ENCODE results near the gene PBLD. TPM values are rescaled to one million over a fixed set of nuclear protein-coding genes. Genes with fewer than 3 reads are reported as not detected.
"Not testable (repeated sequence)": the region's sequence is repeated elsewhere in the genome, so short reads cannot be mapped to it uniquely, and the experiment has no call there.

PBLD gene
- polyA plus RNA-seq, 2 of the 4 experiments (the other 2 are of a cell fraction), result 1.8 to 4.2 TPM

DNA sequence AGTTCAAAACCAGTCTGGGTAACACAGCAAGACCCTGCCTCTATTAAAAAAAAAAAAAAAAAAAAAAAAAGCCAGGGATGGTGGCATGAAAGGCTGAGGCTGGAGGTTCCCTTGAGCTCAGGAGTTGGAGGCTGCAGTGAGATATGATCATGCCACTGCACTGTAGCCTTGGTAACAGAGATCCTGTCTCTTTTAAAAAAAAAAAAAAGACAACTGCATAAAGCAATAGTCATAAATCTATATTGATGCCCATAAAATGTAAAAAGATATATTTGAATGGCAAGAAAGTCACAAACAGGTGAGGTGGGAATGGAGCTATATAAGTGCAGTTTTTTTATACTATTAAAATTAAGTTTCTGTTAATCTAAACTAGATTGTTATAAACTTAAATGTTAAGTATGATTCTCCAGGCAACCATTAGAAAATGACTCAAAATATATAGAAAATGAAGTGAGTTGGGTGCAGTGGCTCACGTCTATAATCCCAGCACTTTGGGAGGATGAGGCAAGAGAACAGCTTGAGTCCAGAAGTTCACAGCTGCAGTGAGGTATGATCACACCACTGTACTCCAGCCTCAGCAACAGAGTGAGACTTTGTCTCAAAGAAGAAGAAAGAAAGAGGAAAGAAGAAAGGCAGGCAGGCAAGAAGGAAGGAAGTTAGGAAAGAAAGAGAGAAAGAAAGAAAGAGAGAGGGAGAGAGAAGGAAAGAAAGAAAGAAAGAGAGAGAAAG lies 14.2 kb downstream of the PBLD start (continued):
- TF ChIP-seq NPAS2 (CRISPR knock-in tag; IDR thresholded peaks at IDR 0.05; ENCODE audit: borderline replicate concordance) (no peak), HOXB5 (CRISPR knock-in tag; IDR thresholded peaks at IDR 0.05) (no peak), CEBPB (IDR thresholded peaks at IDR 0.05) (no peak), CHD2 (IDR thresholded peaks at IDR 0.05; ENCODE audit: low read length, partially characterized antibody) (no peak)
- TF ChIP-seq, protein P1, sequence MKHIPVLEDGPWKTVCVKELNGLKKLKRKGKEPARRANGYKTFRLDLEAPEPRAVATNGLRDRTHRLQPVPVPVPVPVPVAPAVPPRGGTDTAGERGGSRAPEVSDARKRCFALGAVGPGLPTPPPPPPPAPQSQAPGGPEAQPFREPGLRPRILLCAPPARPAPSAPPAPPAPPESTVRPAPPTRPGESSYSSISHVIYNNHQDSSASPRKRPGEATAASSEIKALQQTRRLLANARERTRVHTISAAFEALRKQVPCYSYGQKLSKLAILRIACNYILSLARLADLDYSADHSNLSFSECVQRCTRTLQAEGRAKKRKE (CRISPR knock-in tag; IDR thresholded peaks at IDR 0.05; ENCODE audit: low read depth), result no peak

DNA sequence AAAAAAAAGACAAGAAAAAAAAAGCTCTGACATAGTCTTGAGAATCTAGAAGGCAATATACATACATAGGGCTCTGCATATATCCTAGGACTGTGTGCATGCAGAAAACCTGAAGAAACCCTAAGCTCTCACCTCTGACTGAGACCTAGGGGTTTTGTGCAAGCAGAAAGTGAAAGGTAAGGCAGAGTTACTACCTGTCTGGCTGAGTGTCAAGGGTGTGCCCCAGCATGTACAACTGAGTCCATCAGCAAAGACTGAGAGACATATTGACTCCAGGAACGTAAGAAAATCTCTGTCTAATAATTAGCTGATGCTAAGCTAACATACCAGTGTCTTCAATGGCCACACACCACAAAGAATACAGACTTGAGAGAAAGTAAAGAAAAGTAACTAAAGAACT lies 17.1 kb downstream of the PBLD start:
- WGBS (ENCODE audit: missing lambda C conversion rate), result 60% methylated on average over 1 of the region's 1 CpG
- H3K4me1 ChIP-seq, result no peaks in the 10 kb centered on the region
- ATAC-seq (no peak), DNase-seq (ENCODE audit: low read depth in 1 of 2, low spot score in 1 of 2) (no peak), FAIRE-seq (no peak)
- TF ChIP-seq RAD21 (conservative IDR thresholded peaks at IDR 0.05 in 1 of 2, IDR thresholded peaks at IDR 0.05 in 1 of 2) (no peak), MAFK (IDR thresholded peaks at IDR 0.05; ENCODE audit: partially characterized antibody) (no peak), EP300 (IDR thresholded peaks at IDR 0.05) (no peak), HDAC2 (IDR thresholded peaks at IDR 0.05) (no peak), NR3C1 (IDR thresholded peaks at IDR 0.05) (no peak), ZNF302 (CRISPR knock-in tag; IDR thresholded peaks at IDR 0.05) (no peak), REST (IDR thresholded peaks at IDR 0.05) (no peak), NPAS2 (CRISPR knock-in tag; IDR thresholded peaks at IDR 0.05; ENCODE audit: borderline replicate concordance) (no peak), PHF8 (IDR thresholded peaks at IDR 0.05; ENCODE audit: borderline replicate concordance, low read depth) (no peak), NFE2L2 (conservative IDR thresholded peaks at IDR 0.05; ENCODE audit: low read length) (no peak), CHD2 (IDR thresholded peaks at IDR 0.05; ENCODE audit: low read length, partially characterized antibody) (no peak), CHD4 (IDR thresholded peaks at IDR 0.05; ENCODE audit: borderline replicate concordance) (no peak), CBX2 (IDR thresholded peaks at IDR 0.05; ENCODE audit: borderline replicate concordance, low read depth) (no peak), POLR2A (IDR thresholded peaks at IDR 0.05; ENCODE audit: low read length) (no peak)
- TF ChIP-seq, protein P2, sequence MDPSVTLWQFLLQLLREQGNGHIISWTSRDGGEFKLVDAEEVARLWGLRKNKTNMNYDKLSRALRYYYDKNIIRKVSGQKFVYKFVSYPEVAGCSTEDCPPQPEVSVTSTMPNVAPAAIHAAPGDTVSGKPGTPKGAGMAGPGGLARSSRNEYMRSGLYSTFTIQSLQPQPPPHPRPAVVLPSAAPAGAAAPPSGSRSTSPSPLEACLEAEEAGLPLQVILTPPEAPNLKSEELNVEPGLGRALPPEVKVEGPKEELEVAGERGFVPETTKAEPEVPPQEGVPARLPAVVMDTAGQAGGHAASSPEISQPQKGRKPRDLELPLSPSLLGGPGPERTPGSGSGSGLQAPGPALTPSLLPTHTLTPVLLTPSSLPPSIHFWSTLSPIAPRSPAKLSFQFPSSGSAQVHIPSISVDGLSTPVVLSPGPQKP (IDR thresholded peaks at IDR 0.05; ENCODE audit: low read depth, low read length), result no peak
- TF ChIP-seq, protein P3, sequence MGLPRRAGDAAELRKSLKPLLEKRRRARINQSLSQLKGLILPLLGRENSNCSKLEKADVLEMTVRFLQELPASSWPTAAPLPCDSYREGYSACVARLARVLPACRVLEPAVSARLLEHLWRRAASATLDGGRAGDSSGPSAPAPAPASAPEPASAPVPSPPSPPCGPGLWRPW (IDR thresholded peaks at IDR 0.05), result no peak
- H3K4me3 ChIP-seq, result no peak overlapping the region
- H3K9me3 ChIP-seq, result peaks cover 20% of the 10 kb centered on the region; the same call in 2 of the 3 replicates
- ChIA-PET POLR2A (no interaction called here), CTCF (interaction anchor here (0.6 to 6.2 kb wide), 6 partner anchors 8 to 103 kb away, joined by 3 to 41 read pairs (median 3); no protein-coding TSS in a partner anchor)
- no peak overlapping the region for H3K4me2 ChIP-seq
- H3K27ac ChIP-seq, result no peak overlapping the region

DNA sequence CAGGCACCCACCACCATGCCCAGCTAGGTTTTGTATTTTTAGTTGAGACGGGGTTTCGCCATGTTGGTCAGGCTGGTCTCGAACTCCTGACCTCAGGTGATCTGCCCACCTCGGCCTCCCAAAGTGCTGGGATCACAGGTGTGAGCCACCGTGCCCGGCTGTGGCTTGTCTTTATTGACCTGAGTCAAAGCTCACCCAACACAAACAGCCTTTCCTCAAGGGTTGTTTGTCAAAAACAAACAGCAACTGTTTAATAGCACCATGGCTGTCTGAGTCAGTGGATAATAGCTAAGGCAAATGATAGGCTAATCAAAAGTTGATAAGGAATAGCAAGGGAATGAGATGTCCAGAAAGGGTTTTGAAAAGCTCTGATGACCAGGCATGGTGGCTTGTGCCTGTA lies 17.8 kb downstream of the PBLD start:
- CTCF ChIA-PET, result interaction anchor here (0.9 to 6.2 kb wide), 5 partner anchors 9 to 104 kb away, joined by 3 to 41 read pairs (median 3); no protein-coding TSS in a partner anchor
- H3K4me1 ChIP-seq; H3K27ac ChIP-seq; ATAC-seq; FAIRE-seq; H3K4me2 ChIP-seq; H3K4me3 ChIP-seq; POLR2A ChIA-PET; DNase-seq (ENCODE audit: low read depth in 1 of 2, low spot score in 1 of 2): not testable (repeated sequence)
- H3K9me3 ChIP-seq, result peaks cover 20% of the 10 kb centered on the region; the same call in 2 of the 3 replicates
- WGBS (ENCODE audit: missing lambda C conversion rate), result 85% methylated on average over 6 of the region's 6 CpGs

Data from A549 (cell line).